HCT116 (cell line): ENCODE data around the gene CHML. TPM values are rescaled to one million over a fixed set of nuclear protein-coding genes. Genes with fewer than 3 reads are reported as not detected.

Experiments used
- ATAC-seq: fragments of 200-7000 bp; cut with Tn5 transposase; 2 replicates; pipeline ENCODE4 v1.9.1; 2020; ENCODE audit warnings: mild to moderate bottlenecking, moderate library complexity
- BruUV-seq: library from RNA; stranded (reverse); fragments of 400-500 nt; replicated peaks from 2 replicates; lab custom pipeline; 2021; lab: Mats Ljungman, UMichigan
- CTCF ChIA-PET: fragments of 300-600 bp; sonication (Branson Sonifier 250); formaldehyde crosslinking; loops from one replicate; lab custom pipeline; 2021; ENCODE audit warnings: antibody characterized with exemption; lab: Charles Lee
- POLR2A ChIA-PET: fragments of 300-600, 350-600 bp; sonication (Branson Sonifier 250); formaldehyde crosslinking; loops from one replicate; lab custom pipeline; 2021; ENCODE audit warnings: antibody characterized with exemption; lab: Charles Lee
- RAD21 ChIA-PET, 2 experiments: fragments of 300-600 bp; sonication (Branson Sonifier 250); formaldehyde crosslinking; loops; one replicate each; lab custom pipeline; 2023; ENCODE audit warnings: low total read pairs in 2 of 2; ENCODE audit not compliant: uncharacterized antibody in 2 of 2, unreplicated experiment in 2 of 2, low non-redundant PET in 1 of 2; lab: Charles Lee
- DNase-seq: peaks from one replicate; pipeline ENCODE4 v3.0.0-alpha.2; 2010; ENCODE audit warnings: low read depth, low spot score
- H2AFZ ChIP-seq: fragments of 200-600 bp; shearing (Covaris generic), sonication (generic); 2 replicates; pipeline ENCODE4 v1.6.1; 2017; ENCODE audit warnings: low read depth, mixed run types, mixed read lengths, antibody characterized with exemption, low read length; ENCODE audit not compliant: poor library complexity, severe bottlenecking
- H3K27ac ChIP-seq: 2 replicates; pipeline ENCODE4 v1.5.1; 2012; ENCODE audit warnings: low read depth, low read length
- H3K27me3 ChIP-seq: fragments of 200-600 bp; sonication (generic); 2 replicates; pipeline ENCODE4 v1.6.1; 2016; ENCODE audit warnings: mixed run types, low read length, mixed read lengths; ENCODE audit not compliant: insufficient read depth
- H3K36me3 ChIP-seq, 2 experiments: fragments of 200-500 bp in 1 of 2; fragments of 200-600 bp in 1 of 2; sonication (Bioruptor generic) in 1 of 2; sonication (generic) in 1 of 2; 2 replicates each; pipeline versions ENCODE4 v1.5.1 to v1.6.1; 2014 to 2016; ENCODE audit warnings: low read length in 2 of 2, inconsistent platforms in 1 of 2, mixed read lengths in 1 of 2, mixed run types in 1 of 2; ENCODE audit not compliant: insufficient read depth in 2 of 2, control insufficient read depth in 1 of 2
- H3K4me1 ChIP-seq, 2 experiments: fragments of 200-600 bp in 1 of 2; sonication (generic) in 1 of 2; 2 replicates each; pipeline versions ENCODE4 v1.5.1 to v1.6.1; 2012 to 2017; ENCODE audit warnings: low read length in 2 of 2, inconsistent platforms in 1 of 2, mild to moderate bottlenecking in 1 of 2, mixed read lengths in 1 of 2, mixed run types in 1 of 2, moderate library complexity in 1 of 2; ENCODE audit not compliant: insufficient read depth in 2 of 2, control insufficient read depth in 1 of 2
- H3K4me2 ChIP-seq: fragments of 200-600 bp; sonication (generic); 2 replicates; pipeline ENCODE4 v1.6.1; 2017; ENCODE audit warnings: mixed run types, low read length, mixed read lengths
- H3K4me3 ChIP-seq, 2 experiments: fragments of 200-600 bp in 1 of 2; sonication (generic) in 1 of 2; replicated peaks in 1 of 2; 2 replicates each; pipeline ENCODE4 v1.5.1; 2011 to 2016; ENCODE audit warnings: low read length in 2 of 2, control low read depth in 1 of 2, low read depth in 1 of 2, mild to moderate bottlenecking in 1 of 2, mixed read lengths in 1 of 2, mixed run types in 1 of 2
- H3K79me2 ChIP-seq: fragments of 200-600 bp; sonication (generic); 2 replicates; pipeline ENCODE4 v1.6.1; 2017; ENCODE audit warnings: mild to moderate bottlenecking, mixed run types, low read length, moderate library complexity, mixed read lengths; ENCODE audit not compliant: insufficient read depth
- H3K9ac ChIP-seq: fragments of 200-600 bp; sonication (generic); 2 replicates; pipeline ENCODE4 v1.6.1; 2016; ENCODE audit warnings: low read length, mixed read lengths
- H3K9me2 ChIP-seq: fragments of 200-600 bp; sonication (generic), shearing (Covaris generic); 2 replicates; pipeline ENCODE4 v1.6.1; 2017; ENCODE audit warnings: mixed run types, mild to moderate bottlenecking, moderate library complexity; ENCODE audit not compliant: insufficient read depth
- H3K9me3 ChIP-seq, 2 experiments: fragments of 200-500 bp in 1 of 2; fragments of 200-600 bp in 1 of 2; sonication (Bioruptor generic) in 1 of 2; sonication (generic) in 1 of 2; 2 replicates each; pipeline ENCODE4 v1.6.1; 2014 to 2017; ENCODE audit warnings: low read length in 2 of 2, mixed read lengths in 2 of 2, inconsistent platforms in 1 of 2, low read depth in 1 of 2, mild to moderate bottlenecking in 1 of 2, mixed run types in 1 of 2, moderate library complexity in 1 of 2; ENCODE audit not compliant: control insufficient read depth in 1 of 2, insufficient read depth in 1 of 2
- H4K20me1 ChIP-seq: fragments of 200-600 bp; sonication (generic), shearing (Covaris generic); 2 replicates; pipeline ENCODE4 v1.6.1; 2017; ENCODE audit warnings: mixed run types, mild to moderate bottlenecking, moderate library complexity; ENCODE audit not compliant: insufficient read depth
- CBX3 ChIP-seq: IDR thresholded peaks from 2 replicates; pipeline ENCODE4 v1.6.1; 2012; ENCODE audit warnings: low read depth
- EGR1 ChIP-seq: IDR thresholded peaks from 2 replicates; pipeline ENCODE4 v1.6.1; 2012; ENCODE audit warnings: low read depth
- RAD21 ChIP-seq: IDR thresholded peaks from 2 replicates; pipeline ENCODE4 v1.6.1; 2012; ENCODE audit warnings: low read depth, mild to moderate bottlenecking
- SP1 ChIP-seq: IDR thresholded peaks from 2 replicates; pipeline ENCODE4 v1.6.1; 2012; ENCODE audit warnings: low read depth
- SRF ChIP-seq: IDR thresholded peaks from 2 replicates; pipeline ENCODE4 v1.6.1; 2012; ENCODE audit warnings: low read depth
- ZFX ChIP-seq: fragments of 450-650 bp; IDR thresholded peaks from 2 replicates; pipeline ENCODE4 v1.6.1; 2017
- intact Hi-C: fragments of 100-400 bp; cut with micrococcal nuclease; formaldehyde crosslinking; loops from 2 replicates; pipeline ENCODE4 v1.10.0; 2022
- total RNA-seq: library from RNA; stranded (reverse); gene quantifications from one replicate; pipeline ENCODE4 v1.2.1, GENCODE V29; 2021; ENCODE audit not compliant: unreplicated experiment
- TF ChIP-seq, protein P1 (sequence below), 3 experiments: fragments of 200-600 bp in 1 of 3; sonication (generic) in 1 of 3; IDR thresholded peaks in 2 of 3; conservative IDR thresholded peaks in 1 of 3; 2 replicates each; pipeline ENCODE4 v1.5.1; 2012 to 2017; ENCODE audit warnings: low read depth in 2 of 3, low read length in 2 of 3, antibody characterized with exemption in 1 of 3, borderline replicate concordance in 1 of 3, control low read depth in 1 of 3, mild to moderate bottlenecking in 1 of 3, mixed read lengths in 1 of 3, mixed run types in 1 of 3, moderate library complexity in 1 of 3; ENCODE audit not compliant: insufficient read depth in 1 of 3
- TF ChIP-seq, protein P2 (sequence below): IDR thresholded peaks from 2 replicates; pipeline ENCODE4 v1.6.1; 2011; ENCODE audit warnings: mild to moderate bottlenecking, low read length, moderate library complexity; ENCODE audit not compliant: insufficient replicate concordance; ENCODE audit errors: extremely low read depth
- TF ChIP-seq, protein P3 (sequence below): IDR thresholded peaks from 2 replicates; pipeline ENCODE4 v1.6.1; 2012

Gene CHML
- total RNA-seq, 1 experiment from 2014 or later = 9.7 TPM

DNA sequence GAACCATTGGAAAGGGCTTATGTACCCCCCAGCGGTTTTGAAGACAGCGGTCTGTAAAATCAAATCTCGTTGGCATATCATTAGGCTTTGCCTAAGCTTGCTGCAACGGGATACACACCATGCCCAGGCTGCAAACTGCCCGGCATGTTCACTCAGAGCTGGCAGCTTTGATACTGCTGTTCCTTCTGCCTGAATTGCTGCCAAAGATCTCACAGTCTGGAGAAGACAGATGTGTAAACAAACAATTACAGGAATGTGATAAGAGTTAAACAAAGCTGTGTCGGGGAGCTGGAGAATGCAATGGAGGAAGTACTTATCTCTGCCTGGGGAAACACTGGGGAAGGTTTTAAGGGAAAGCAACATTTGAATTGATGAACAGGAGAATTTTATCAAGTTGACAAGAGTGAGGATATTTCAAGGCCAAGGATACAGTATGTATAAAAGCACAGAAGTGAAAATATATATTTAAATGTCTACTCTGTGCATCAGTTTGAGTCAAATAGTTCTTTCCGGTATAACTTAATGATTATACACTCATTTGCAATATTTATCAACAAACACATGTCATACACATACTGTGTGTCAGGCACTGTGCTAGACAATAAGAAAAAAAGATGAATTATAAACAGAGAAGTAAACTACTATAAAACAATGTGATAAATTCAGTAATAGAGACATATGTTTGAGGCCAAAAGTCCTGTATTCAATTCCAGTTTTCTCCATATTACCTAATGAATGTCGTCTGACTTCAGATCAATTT lies 29.9 kb downstream of the CHML start:
- Histone ChIP-seq H4K20me1 (no peaks in the 10 kb centered on the region; the same call in 1 of the 2 replicates), H3K4me2 (no peak overlapping the region), H3K9ac (no peak overlapping the region), H3K27ac (no peak overlapping the region), H2AFZ (no peak overlapping the region), H3K4me3 (no peak overlapping the region), H3K27me3 (no peaks in the 10 kb centered on the region), H3K4me1 (peaks cover 0 to 8% of the 10 kb centered on the region in 2 experiments; a peak in 1 of 4 replicates), H3K9me3 (no peaks in the 10 kb centered on the region), H3K36me3 (no peaks in the 10 kb centered on the region), H3K9me2 (no peaks in the 10 kb centered on the region), H3K79me2 (no peaks in the 10 kb centered on the region)
- BruUV-seq = no TSS peak
- ChIA-PET POLR2A (interaction anchor here (0.7 to 1.2 kb wide), 2 partner anchors 224 to 237 kb away, joined by 3 to 4 read pairs; partner anchors contain the start of gene EXO1), RAD21 (interaction anchor here in 1 of 2 experiments (0.8 kb wide), 1 partner anchor 74 kb away, joined by 3 read pairs; no protein-coding TSS in a partner anchor), CTCF (interaction anchor here (0.6 to 2.8 kb wide), 28 partner anchors 8 to 388 kb away, joined by 3 to 22 read pairs (median 4); partner anchors contain the start of genes CHML, FH, KMO and MAP1LC3C)
- intact Hi-C loops = loop anchor here (2.0 kb wide), 1 partner anchor 389 kb away; the partner anchor contains the start of gene MAP1LC3C
- no peak for DNase-seq
- ATAC-seq = no peak
- TF ChIP-seq ZFX = no peak
- TF ChIP-seq, protein P1, sequence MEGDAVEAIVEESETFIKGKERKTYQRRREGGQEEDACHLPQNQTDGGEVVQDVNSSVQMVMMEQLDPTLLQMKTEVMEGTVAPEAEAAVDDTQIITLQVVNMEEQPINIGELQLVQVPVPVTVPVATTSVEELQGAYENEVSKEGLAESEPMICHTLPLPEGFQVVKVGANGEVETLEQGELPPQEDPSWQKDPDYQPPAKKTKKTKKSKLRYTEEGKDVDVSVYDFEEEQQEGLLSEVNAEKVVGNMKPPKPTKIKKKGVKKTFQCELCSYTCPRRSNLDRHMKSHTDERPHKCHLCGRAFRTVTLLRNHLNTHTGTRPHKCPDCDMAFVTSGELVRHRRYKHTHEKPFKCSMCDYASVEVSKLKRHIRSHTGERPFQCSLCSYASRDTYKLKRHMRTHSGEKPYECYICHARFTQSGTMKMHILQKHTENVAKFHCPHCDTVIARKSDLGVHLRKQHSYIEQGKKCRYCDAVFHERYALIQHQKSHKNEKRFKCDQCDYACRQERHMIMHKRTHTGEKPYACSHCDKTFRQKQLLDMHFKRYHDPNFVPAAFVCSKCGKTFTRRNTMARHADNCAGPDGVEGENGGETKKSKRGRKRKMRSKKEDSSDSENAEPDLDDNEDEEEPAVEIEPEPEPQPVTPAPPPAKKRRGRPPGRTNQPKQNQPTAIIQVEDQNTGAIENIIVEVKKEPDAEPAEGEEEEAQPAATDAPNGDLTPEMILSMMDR (IDR thresholded peaks at IDR 0.05 in 2 of 3, conservative IDR thresholded peaks at IDR 0.05 in 1 of 3; ENCODE audit: borderline replicate concordance in 1 of 3, insufficient read depth in 1 of 3, low read depth in 2 of 3, low read length in 2 of 3) = no peak

DNA sequence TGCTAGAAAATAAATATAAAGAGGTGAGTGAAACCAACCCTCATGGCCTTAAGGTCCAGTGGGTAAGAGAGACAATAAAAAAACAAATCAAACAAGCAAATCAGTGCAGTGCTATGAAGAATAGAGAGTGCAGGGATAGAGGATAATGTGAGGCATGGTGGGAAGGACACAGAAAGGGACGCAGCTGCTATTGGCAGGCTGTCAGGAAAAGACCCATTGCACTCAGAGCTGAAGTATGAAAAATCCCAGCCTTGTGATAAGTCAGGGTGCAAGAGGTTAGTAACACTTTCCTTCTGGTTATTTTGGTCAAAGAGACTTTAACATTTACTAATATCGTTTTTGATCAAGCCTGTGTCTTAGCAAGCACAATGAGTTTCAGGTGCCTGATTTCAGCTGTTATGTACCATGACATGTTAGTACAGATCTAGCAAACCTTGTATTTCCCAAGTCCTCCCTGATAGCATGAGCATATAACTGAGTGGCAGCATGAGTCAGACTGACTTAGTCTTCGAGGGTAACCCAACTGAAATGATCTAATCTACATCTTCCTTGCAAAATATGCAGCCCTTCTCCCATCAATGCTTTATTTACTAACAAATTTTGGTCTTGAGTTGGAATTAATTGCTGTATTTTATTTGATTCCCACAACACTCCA lies 31.7 kb downstream of the CHML start:
- H3K27me3 ChIP-seq = no peaks in the 10 kb centered on the region
- H3K36me3 ChIP-seq = no peaks in the 10 kb centered on the region
- POLR2A ChIA-PET = no interaction called here
- H4K20me1 ChIP-seq = no peaks in the 10 kb centered on the region; the same call in 1 of the 2 replicates
- no peak overlapping the region for H3K4me3 ChIP-seq
- no peak overlapping the region for H2AFZ ChIP-seq
- intact Hi-C loops = no loop called here
- no peak for ATAC-seq
- peaks cover 0 to 14% of the 10 kb centered on the region in 2 experiments; a peak in 1 of 4 replicates for H3K4me1 ChIP-seq
- no peaks in the 10 kb centered on the region for H3K9me2 ChIP-seq
- DNase-seq = no peak
- H3K27ac ChIP-seq = no peak overlapping the region
- RAD21 ChIA-PET = no interaction called here
- H3K9ac ChIP-seq = no peak overlapping the region
- no peaks in the 10 kb centered on the region for H3K9me3 ChIP-seq
- H3K79me2 ChIP-seq = no peaks in the 10 kb centered on the region
- no TSS peak for BruUV-seq
- CTCF ChIA-PET = no interaction called here
- no peak overlapping the region for H3K4me2 ChIP-seq
- TF ChIP-seq RAD21 (no peak), EGR1 (no peak), SRF (no peak), SP1 (no peak), ZFX (no peak), CBX3 (no peak)
- TF ChIP-seq, protein P2, sequence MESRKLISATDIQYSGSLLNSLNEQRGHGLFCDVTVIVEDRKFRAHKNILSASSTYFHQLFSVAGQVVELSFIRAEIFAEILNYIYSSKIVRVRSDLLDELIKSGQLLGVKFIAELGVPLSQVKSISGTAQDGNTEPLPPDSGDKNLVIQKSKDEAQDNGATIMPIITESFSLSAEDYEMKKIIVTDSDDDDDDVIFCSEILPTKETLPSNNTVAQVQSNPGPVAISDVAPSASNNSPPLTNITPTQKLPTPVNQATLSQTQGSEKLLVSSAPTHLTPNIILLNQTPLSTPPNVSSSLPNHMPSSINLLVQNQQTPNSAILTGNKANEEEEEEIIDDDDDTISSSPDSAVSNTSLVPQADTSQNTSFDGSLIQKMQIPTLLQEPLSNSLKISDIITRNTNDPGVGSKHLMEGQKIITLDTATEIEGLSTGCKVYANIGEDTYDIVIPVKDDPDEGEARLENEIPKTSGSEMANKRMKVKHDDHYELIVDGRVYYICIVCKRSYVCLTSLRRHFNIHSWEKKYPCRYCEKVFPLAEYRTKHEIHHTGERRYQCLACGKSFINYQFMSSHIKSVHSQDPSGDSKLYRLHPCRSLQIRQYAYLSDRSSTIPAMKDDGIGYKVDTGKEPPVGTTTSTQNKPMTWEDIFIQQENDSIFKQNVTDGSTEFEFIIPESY = no peak
- TF ChIP-seq, protein P3, sequence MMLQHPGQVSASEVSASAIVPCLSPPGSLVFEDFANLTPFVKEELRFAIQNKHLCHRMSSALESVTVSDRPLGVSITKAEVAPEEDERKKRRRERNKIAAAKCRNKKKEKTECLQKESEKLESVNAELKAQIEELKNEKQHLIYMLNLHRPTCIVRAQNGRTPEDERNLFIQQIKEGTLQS = no peak
- TF ChIP-seq, protein P1 (IDR thresholded peaks at IDR 0.05 in 2 of 3, conservative IDR thresholded peaks at IDR 0.05 in 1 of 3; ENCODE audit: borderline replicate concordance in 1 of 3, insufficient read depth in 1 of 3, low read depth in 2 of 3, low read length in 2 of 3) = no peak
